HUDEP-2 (cell line): Measurements from ENCODE around the gene TANK.
"Not testable (repeated sequence)": the region's sequence is repeated elsewhere in the genome, so short reads cannot be mapped to it uniquely, and the experiment has no call there.

ENCODE experiments used
- DNase-seq, 76 experiments: peaks; one replicate each; lab custom pipeline; 2025; ENCODE audit not compliant: unreplicated experiment in 76 of 76; lab: John Stamatoyannopoulos, UW

Gene TANK

GRCh38 chr2:161257123-161257952, 97.1 kb downstream of the TANK start:
- DNase-seq: no peak

GRCh38 chr2:161265874-161266273, 105.6 kb downstream of the TANK start:
- no peak for DNase-seq

- DNase-seq: no peak
Observed at GRCh38 chr2:161269111-161269510, 108.9 kb downstream of the TANK start.

- peak in 26 of 76 experiments; percentile 1 to 54 (median 24) for DNase-seq
Observed at GRCh38 chr2:161273038-161273760, 113.0 kb downstream of the TANK start.

- DNase-seq: not testable (repeated sequence)
Observed at GRCh38 chr2:161278564-161279229, 118.5 kb downstream of the TANK start.

GRCh38 chr2:161279230-161279815, 119.1 kb downstream of the TANK start:
- not testable (repeated sequence) for DNase-seq

- not testable (repeated sequence) for DNase-seq
Observed at GRCh38 chr2:161280906-161281323, 120.7 kb downstream of the TANK start.

- not testable (repeated sequence) for DNase-seq
Observed at GRCh38 chr2:161281615-161282310, 121.5 kb downstream of the TANK start.

GRCh38 chr2:161282311-161282644, 122.0 kb downstream of the TANK start:
- DNase-seq: not testable (repeated sequence)

GRCh38 chr2:161283926-161284325, 123.7 kb downstream of the TANK start:
- no peak for DNase-seq
